LNCAP (cell line): ENCODE measurements around the gene ARID3A.

Experiments
- CTCF ChIP-seq: fragments of 450-650 bp; IDR thresholded peaks from 2 replicates; pipeline ENCODE4 v1.5.1; 2017; ENCODE audit warnings: mild to moderate bottlenecking

Gene ARID3A

GRCh38 chr19:925087-925525, 729 bp upstream of the ARID3A start:
- TF ChIP-seq CTCF: no peak

- TF ChIP-seq CTCF: no peak
These were observed 421 bp downstream of the ARID3A start for GRCh38 chr19:926323-926588.

GRCh38 chr19:926589-927350, 935 bp downstream of the ARID3A start:
- TF ChIP-seq CTCF: no peak

- no peak for TF ChIP-seq CTCF
These were observed 1.5 kb downstream of the ARID3A start for GRCh38 chr19:927351-927779.

GRCh38 chr19:927780-928401, 2.1 kb downstream of the ARID3A start:
- TF ChIP-seq CTCF: no peak

- TF ChIP-seq CTCF: no peak
These were observed 2.8 kb downstream of the ARID3A start for GRCh38 chr19:928471-929202.

GRCh38 chr19:929203-929890, 3.5 kb downstream of the ARID3A start:
- no peak for TF ChIP-seq CTCF
